Right cardiac atrium (tissue), 5 donors: ENCODE measurements around the gene TTLL6. TPM values are rescaled to one million over a fixed set of nuclear protein-coding genes. Genes with fewer than 3 reads are reported as not detected.

Source experiments
- ATAC-seq, 2 donors: fragments of 200-7000 bp; cut with Tn5 transposase; one replicate each; pipeline versions ENCODE4 v1.8.0 to v1.9.1; 2020; ENCODE audit warnings: moderate library complexity in 2 of 2, mild to moderate bottlenecking in 1 of 2
- DNase-seq, 3 donors: peaks; one replicate each; pipeline ENCODE4 v3.0.0-alpha.2; 2020
- H3K27ac ChIP-seq: one replicate; pipeline ENCODE4 v1.5.1; 2013; ENCODE audit warnings: mild to moderate bottlenecking, low read length, control low read depth, moderate library complexity
- H3K27me3 ChIP-seq: one replicate; pipeline ENCODE4 v1.6.1; 2013; ENCODE audit not compliant: control insufficient read depth, insufficient read depth
- H3K4me1 ChIP-seq: one replicate; pipeline ENCODE4 v1.6.1; 2013; ENCODE audit warnings: low read length; ENCODE audit not compliant: control insufficient read depth, insufficient read depth
- H3K4me3 ChIP-seq: one replicate; pipeline ENCODE4 v1.5.1; 2013; ENCODE audit warnings: low read length, control low read depth
- H3K9me3 ChIP-seq: one replicate; pipeline ENCODE4 v1.6.1; 2013; ENCODE audit warnings: low read length; ENCODE audit not compliant: control insufficient read depth
- WGBS: extraction: QIAGEN DNeasy Blood & Tissue Kit; methylation state at CpG from one replicate; pipeline ENCODE4 v1.1.7; 2013; 5-methylcytosine and 5-hydroxymethylcytosine counted together
- intact Hi-C, 4 donors: fragments of 100-400 bp; cut with DNase I; formaldehyde crosslinking; loops; one replicate each; pipeline versions ENCODE4 v1.11.0 to v1.14.0; 2022 to 2023
- polyA plus RNA-seq: library from polyadenylated mRNA; stranded (reverse); fragments of 200-250 nt; gene quantifications from one replicate; pipeline ENCODE4 v1.2.3, GENCODE V29; 2013
- total RNA-seq, 4 donors: library from RNA; stranded (reverse); fragmentation: NEBNext Ultra II Directional; extraction: Animal tissue kit (Norgen Biotek cat#: 25700); gene quantifications; one replicate each; pipeline ENCODE4 v1.2.1, GENCODE V29; 2021
- donor health status: healthy with polysubstance abuse.
- donor health status: DM: no; HTN: yes; CAD: no.
- donor health status: DM: no; HTN: no; CAD: no.
- donor health status: DM: no; HTN: yes; CAD: no; lungs with severe emphysema.
- donor health status: DM: yes; HTN: yes; CAD: no.

The TTLL6 gene
- total and polyA plus RNA-seq, 5 donors = 0.06 to 0.27 (median 0.23) TPM; not detected in 2

- H3K4me3 ChIP-seq = no peak overlapping the region
- H3K4me1 ChIP-seq = no peaks in the 10 kb centered on the region
- DNase-seq (no peak), ATAC-seq (no peak)
- WGBS = 20% methylated on average over 16 of the region's 16 CpGs
- no peaks in the 10 kb centered on the region for H3K9me3 ChIP-seq
- no peak overlapping the region for H3K27ac ChIP-seq
- intact Hi-C loops = no loop called here
- peaks cover 7% of the 10 kb centered on the region for H3K27me3 ChIP-seq
Measured at GRCh38 chr17:48748718-48749566, 68.1 kb downstream of the TTLL6 start.

GRCh38 chr17:48747445-48748363 lies 69.3 kb downstream of the TTLL6 start:
- no peak for DNase-seq
- 5% methylated on average over 53 of the region's 53 CpGs for WGBS
- peaks cover 7% of the 10 kb centered on the region for H3K27me3 ChIP-seq
- no peak overlapping the region for H3K27ac ChIP-seq
- H3K9me3 ChIP-seq = no peaks in the 10 kb centered on the region
- ATAC-seq = no peak
- no peak overlapping the region for H3K4me3 ChIP-seq
- intact Hi-C loops = no loop called here
- no peaks in the 10 kb centered on the region for H3K4me1 ChIP-seq

GRCh38 chr17:48746916-48747444 lies 70.0 kb downstream of the TTLL6 start:
- H3K27me3 ChIP-seq = peaks cover 10% of the 10 kb centered on the region
- WGBS = 3% methylated on average over 21 of the region's 21 CpGs
- no peak overlapping the region for H3K27ac ChIP-seq
- H3K4me3 ChIP-seq = no peak overlapping the region
- no peaks in the 10 kb centered on the region for H3K4me1 ChIP-seq
- no peaks in the 10 kb centered on the region for H3K9me3 ChIP-seq
- ATAC-seq = no peak
- intact Hi-C loops = no loop called here
- DNase-seq = no peak

GRCh38 chr17:48745381-48746275 lies 71.4 kb downstream of the TTLL6 start:
- Histone ChIP-seq H3K9me3 (no peaks in the 10 kb centered on the region), H3K4me3 (no peak overlapping the region), H3K27me3 (peaks cover 13% of the 10 kb centered on the region), H3K4me1 (no peaks in the 10 kb centered on the region), H3K27ac (no peak overlapping the region)
- 13% methylated on average over 12 of the region's 12 CpGs for WGBS
- DNase-seq = no peak
- no peak for ATAC-seq
- intact Hi-C loops = no loop called here

GRCh38 chr17:48740537-48740936 lies 76.5 kb downstream of the TTLL6 start:
- H3K27ac ChIP-seq = no peak overlapping the region
- H3K9me3 ChIP-seq = no peaks in the 10 kb centered on the region
- ATAC-seq = no peak
- H3K4me1 ChIP-seq = no peaks in the 10 kb centered on the region
- DNase-seq = no peak
- H3K27me3 ChIP-seq = peaks cover 11% of the 10 kb centered on the region
- H3K4me3 ChIP-seq = no peak overlapping the region
- intact Hi-C loops = no loop called here

GRCh38 chr17:48738803-48739526 lies 78.1 kb downstream of the TTLL6 start:
- no peak for ATAC-seq
- no peak overlapping the region for H3K4me3 ChIP-seq
- peaks cover 6% of the 10 kb centered on the region for H3K27me3 ChIP-seq
- no peaks in the 10 kb centered on the region for H3K4me1 ChIP-seq
- no peak for DNase-seq
- no peaks in the 10 kb centered on the region for H3K9me3 ChIP-seq
- H3K27ac ChIP-seq = no peak overlapping the region
- WGBS = 3% methylated on average over 37 of the region's 37 CpGs
- intact Hi-C loops = no loop called here

GRCh38 chr17:48738424-48738802 lies 78.6 kb downstream of the TTLL6 start:
- no peaks in the 10 kb centered on the region for H3K9me3 ChIP-seq
- peaks cover 6% of the 10 kb centered on the region for H3K27me3 ChIP-seq
- no peaks in the 10 kb centered on the region for H3K4me1 ChIP-seq
- no peak overlapping the region for H3K27ac ChIP-seq
- intact Hi-C loops = no loop called here
- DNase-seq (no peak), ATAC-seq (no peak)
- 2% methylated on average over 11 of the region's 11 CpGs for WGBS
- H3K4me3 ChIP-seq = no peak overlapping the region

- intact Hi-C loops = no loop called here
Measured at GRCh38 chr17:48737330-48738043, 79.5 kb downstream of the TTLL6 start.

GRCh38 chr17:48735062-48735351 lies 82.0 kb downstream of the TTLL6 start:
- no peaks in the 10 kb centered on the region for H3K27me3 ChIP-seq
- DNase-seq (no peak), ATAC-seq (no peak)
- no peaks in the 10 kb centered on the region for H3K4me1 ChIP-seq
- H3K4me3 ChIP-seq = no peak overlapping the region
- intact Hi-C loops = no loop called here
- no peak overlapping the region for H3K27ac ChIP-seq
- 4% methylated on average over 7 of the region's 7 CpGs for WGBS
- no peaks in the 10 kb centered on the region for H3K9me3 ChIP-seq

More at GRCh38 chr17:48737330-48738043, 79.5 kb downstream of the TTLL6 start:
- H3K27me3 ChIP-seq = peaks cover 6% of the 10 kb centered on the region
- H3K4me1 ChIP-seq = no peaks in the 10 kb centered on the region
- 48% methylated on average over 4 of the region's 4 CpGs for WGBS
- no peak overlapping the region for H3K27ac ChIP-seq
- no peak for DNase-seq
- H3K9me3 ChIP-seq = no peaks in the 10 kb centered on the region
- ATAC-seq = no peak
- no peak overlapping the region for H3K4me3 ChIP-seq
